Calu3 (cell line): ENCODE measurements around the gene SHANK2. TPM values are rescaled to one million over a fixed set of nuclear protein-coding genes. Genes with fewer than 3 reads are reported as not detected.

Experiments
- Bru-seq: library from RNA; stranded (reverse); fragments of 400-500 nt; gene quantifications from one replicate; lab custom pipeline; 2021; lab: Mats Ljungman, UMichigan
- BruChase-seq, 2 experiments: library from RNA; stranded (reverse); fragments of 400-500 nt; gene quantifications; one replicate each; lab custom pipeline; 2021; lab: Mats Ljungman, UMichigan
- BruUV-seq: library from RNA; stranded (reverse); fragments of 400-500 nt; replicated peaks from 2 replicates; lab custom pipeline; 2021; lab: Mats Ljungman, UMichigan
- CTCF ChIA-PET: fragments of 300-600 bp; sonication (Branson Sonifier 250); formaldehyde crosslinking; loops from one replicate; lab custom pipeline; 2022; ENCODE audit warnings: antibody characterized with exemption; lab: Charles Lee
- DNase-seq: peaks from one replicate; pipeline ENCODE4 v3.0.0; 2022
- H3K27ac Mint-ChIP-seq: one replicate; pipeline ENCODE4 v1.8.0; 2022; ENCODE audit warnings: mixed read lengths; ENCODE audit not compliant: unreplicated experiment
- H3K27me3 Mint-ChIP-seq: one replicate; pipeline ENCODE4 v1.8.0; 2022; ENCODE audit warnings: mixed read lengths; ENCODE audit not compliant: unreplicated experiment
- H3K36me3 Mint-ChIP-seq: one replicate; pipeline ENCODE4 v1.8.0; 2022; ENCODE audit warnings: mild to moderate bottlenecking, moderate library complexity, mixed read lengths; ENCODE audit not compliant: insufficient read depth, unreplicated experiment
- H3K4me1 Mint-ChIP-seq: one replicate; pipeline ENCODE4 v1.8.0; 2022; ENCODE audit warnings: mild to moderate bottlenecking, low read depth, mixed read lengths; ENCODE audit not compliant: unreplicated experiment
- H3K4me3 Mint-ChIP-seq: one replicate; pipeline ENCODE4 v1.8.0; 2022; ENCODE audit warnings: mild to moderate bottlenecking, low read depth, moderate library complexity, mixed read lengths; ENCODE audit not compliant: unreplicated experiment
- H3K9me3 Mint-ChIP-seq: one replicate; pipeline ENCODE4 v1.8.0; 2022; ENCODE audit warnings: low read depth, mixed read lengths; ENCODE audit not compliant: unreplicated experiment
- intact Hi-C: fragments of 100-400 bp; cut with micrococcal nuclease; formaldehyde crosslinking; loops from one replicate; pipeline ENCODE4 v1.10.0; 2022; ENCODE audit not compliant: unreplicated experiment
- long read RNA-seq: library from polyadenylated mRNA; stranded (forward); transcript quantifications from one replicate; pipeline ENCODE4 v2.0.0, GENCODE V29; 2022
- total RNA-seq: library from RNA; stranded (reverse); gene quantifications from 2 replicates; pipeline ENCODE4 v1.2.3, GENCODE V29; 2022
- TF ChIP-seq, protein P1 (sequence below): fragments of 200-600 bp; IDR thresholded peaks from one replicate; pipeline ENCODE4 v1.8.0; 2022; ENCODE audit warnings: antibody characterized with exemption; ENCODE audit not compliant: unreplicated experiment

Gene SHANK2
- 109 and 118 TPM in 2 replicates for total RNA-seq
- Bru-seq, nascent RNA: percentile 74 among the genes with signal in this experiment
- percentile 75 among the genes with signal in this experiment for BruChase-seq, experiment 1, labeled RNA remaining after a 6-hour chase
- BruChase-seq, experiment 2, labeled RNA remaining after a 2-hour chase: percentile 76 among the genes with signal in this experiment
- long read RNA-seq, full-length matches to known transcripts: 3 of 18 reads
- long read RNA-seq, partial matches to known transcripts: 2 of 18 reads
- long read RNA-seq, other reads (novel, unspliced or antisense): 13 of 18 reads

DNA sequence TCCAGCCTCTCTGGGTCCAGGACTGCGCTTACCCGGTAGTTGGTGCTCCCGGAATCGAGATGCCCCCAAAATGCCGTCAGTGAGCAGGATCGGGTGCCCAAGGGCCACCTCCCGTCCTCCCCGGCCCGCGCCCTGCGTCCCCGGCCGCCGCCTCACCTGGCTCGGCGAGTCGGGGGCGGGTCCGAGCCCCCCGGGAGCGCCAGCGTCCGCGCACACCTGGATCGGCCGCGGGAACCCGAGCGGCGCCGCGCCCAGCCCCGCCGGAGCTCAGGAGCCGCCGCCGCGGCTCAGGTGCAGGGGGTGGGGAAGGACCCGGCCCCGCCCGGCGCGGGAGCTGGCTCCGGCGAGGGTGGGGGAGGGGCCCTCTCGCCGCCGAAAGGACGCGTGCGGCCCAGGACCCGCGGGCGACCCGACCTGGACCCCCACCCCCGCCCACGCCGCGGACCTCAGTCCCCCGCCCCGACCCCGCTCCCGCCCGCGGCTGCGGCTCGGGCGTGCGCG is at the start of gene SHANK2:
Gene SHANK2, minus strand, starts transcription at position 309 of the 501 bp plus-strand sequence. CDS start 105,251 bp downstream, outside the sequence.
- intact Hi-C loops: loop anchor here (2.0 to 5.0 kb wide), 2 partner anchors 46 to 90 kb away; no protein-coding TSS in a partner anchor
- peaks cover 46% of the 10 kb centered on the region for H3K4me1 Mint-ChIP-seq

DNA sequence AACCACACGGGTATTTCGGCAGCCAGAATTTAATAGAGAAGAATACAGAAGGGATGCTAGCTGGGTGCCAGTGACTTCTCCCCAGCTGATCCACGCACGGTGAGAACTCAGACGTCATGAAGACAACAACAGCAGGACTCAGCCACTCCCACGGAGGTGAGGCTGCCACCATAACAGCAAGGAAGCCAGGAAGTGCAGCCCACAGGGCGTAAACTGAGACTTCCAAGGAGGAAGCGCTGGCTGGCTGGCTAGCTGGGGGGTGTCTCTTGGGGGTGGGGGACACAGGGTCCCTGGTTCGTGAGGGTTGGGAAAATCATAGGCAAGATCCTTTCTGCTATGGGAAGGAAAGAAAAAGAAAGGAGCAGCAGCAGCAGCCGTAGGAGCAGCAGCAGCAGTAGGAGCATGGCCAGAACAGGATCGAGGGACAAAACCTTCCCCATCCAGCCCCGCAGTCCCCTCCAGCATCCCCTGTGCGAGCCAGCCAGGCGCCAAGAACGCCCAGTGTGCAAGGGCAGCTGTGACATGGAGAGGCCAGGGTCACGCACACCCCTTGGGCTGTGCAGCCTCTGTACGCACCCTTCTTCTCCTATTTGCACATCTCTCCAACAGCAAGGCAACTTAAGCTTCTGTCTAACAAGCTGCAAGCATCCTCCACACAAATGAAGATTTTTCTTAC is 49.6 kb upstream of the SHANK2 start:
- Mint-ChIP-seq H3K36me3 (peaks cover 12% of the 10 kb centered on the region), H3K9me3 (peaks cover 3% of the 10 kb centered on the region), H3K4me1 (peaks cover 50% of the 10 kb centered on the region), H3K27ac (no peak overlapping the region), H3K4me3 (no peak overlapping the region), H3K27me3 (no peaks in the 10 kb centered on the region)
- CTCF ChIA-PET: interaction anchor here (0.7 kb wide), 1 partner anchor 46 kb away, joined by 5 read pairs; no protein-coding TSS in a partner anchor
- no TSS peak for BruUV-seq
- TF ChIP-seq, protein P1, sequence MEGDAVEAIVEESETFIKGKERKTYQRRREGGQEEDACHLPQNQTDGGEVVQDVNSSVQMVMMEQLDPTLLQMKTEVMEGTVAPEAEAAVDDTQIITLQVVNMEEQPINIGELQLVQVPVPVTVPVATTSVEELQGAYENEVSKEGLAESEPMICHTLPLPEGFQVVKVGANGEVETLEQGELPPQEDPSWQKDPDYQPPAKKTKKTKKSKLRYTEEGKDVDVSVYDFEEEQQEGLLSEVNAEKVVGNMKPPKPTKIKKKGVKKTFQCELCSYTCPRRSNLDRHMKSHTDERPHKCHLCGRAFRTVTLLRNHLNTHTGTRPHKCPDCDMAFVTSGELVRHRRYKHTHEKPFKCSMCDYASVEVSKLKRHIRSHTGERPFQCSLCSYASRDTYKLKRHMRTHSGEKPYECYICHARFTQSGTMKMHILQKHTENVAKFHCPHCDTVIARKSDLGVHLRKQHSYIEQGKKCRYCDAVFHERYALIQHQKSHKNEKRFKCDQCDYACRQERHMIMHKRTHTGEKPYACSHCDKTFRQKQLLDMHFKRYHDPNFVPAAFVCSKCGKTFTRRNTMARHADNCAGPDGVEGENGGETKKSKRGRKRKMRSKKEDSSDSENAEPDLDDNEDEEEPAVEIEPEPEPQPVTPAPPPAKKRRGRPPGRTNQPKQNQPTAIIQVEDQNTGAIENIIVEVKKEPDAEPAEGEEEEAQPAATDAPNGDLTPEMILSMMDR: no peak
- no peak for DNase-seq
- intact Hi-C loops: no loop called here

More for the DNA sequence above, at the start of gene SHANK2:
- CTCF ChIA-PET: interaction anchor here (0.6 to 3.0 kb wide), 6 partner anchors 11 to 132 kb away, joined by 4 to 24 read pairs (median 8); no protein-coding TSS in a partner anchor
- TF ChIP-seq, protein P1: no peak
- Mint-ChIP-seq H3K4me3 (peak within 1 kb of the TSS; percentile 87), H3K36me3 (peaks cover 44% of the 10 kb centered on the region), H3K9me3 (no peaks in the 10 kb centered on the region), H3K27ac (peak within 1 kb of the TSS; percentile 74), H3K27me3 (no peaks in the 10 kb centered on the region)
- BruUV-seq: no TSS peak
- peak; percentile 72 for DNase-seq

DNA sequence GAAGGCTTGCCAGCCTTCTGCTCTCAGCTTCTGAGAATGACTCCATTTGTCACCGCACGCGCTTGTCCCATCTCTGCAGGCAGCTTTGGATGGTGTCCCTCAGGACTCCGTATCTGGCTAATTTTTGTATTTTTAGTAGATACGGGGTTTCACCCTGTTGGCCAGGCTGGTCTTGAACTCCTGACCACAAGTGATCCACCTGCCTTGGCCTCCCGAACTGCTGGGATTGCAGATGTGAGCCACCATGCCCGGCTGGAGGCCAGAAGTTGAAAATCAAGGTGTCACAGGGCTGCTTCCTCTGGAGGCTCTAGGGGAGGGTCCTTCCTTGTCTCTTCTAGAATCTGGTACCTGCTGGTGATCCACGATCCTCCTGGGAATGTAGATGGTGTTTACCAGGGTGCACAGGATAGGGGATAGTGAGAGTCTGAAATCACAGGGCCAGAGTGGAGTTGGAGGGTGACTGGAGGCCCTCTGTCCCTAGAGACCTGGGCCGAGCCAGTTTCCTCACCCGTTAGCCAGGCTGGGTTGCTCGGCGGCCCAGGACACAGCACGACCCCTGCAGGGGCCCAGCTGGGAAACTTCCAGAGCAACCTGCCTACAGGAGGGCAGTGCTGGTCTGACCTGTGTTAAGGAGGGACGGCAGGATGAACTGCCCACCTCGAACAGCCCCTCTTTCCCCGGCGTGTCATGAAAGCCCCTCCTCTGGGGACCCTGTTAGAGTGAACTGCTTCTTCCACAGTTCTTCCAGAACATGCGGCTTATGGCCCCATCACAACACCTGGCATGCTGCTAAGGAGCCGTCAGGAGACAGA is 48.9 kb upstream of the SHANK2 start:
- H3K9me3 Mint-ChIP-seq: peaks cover 3% of the 10 kb centered on the region
- intact Hi-C loops: no loop called here
- H3K36me3 Mint-ChIP-seq: peaks cover 12% of the 10 kb centered on the region
- H3K27ac Mint-ChIP-seq: no peak overlapping the region
- H3K4me3 Mint-ChIP-seq: no peak overlapping the region
- no peaks in the 10 kb centered on the region for H3K27me3 Mint-ChIP-seq
- peaks cover 50% of the 10 kb centered on the region for H3K4me1 Mint-ChIP-seq
- no TSS peak for BruUV-seq
- TF ChIP-seq, protein P1: no peak
- no peak for DNase-seq
- CTCF ChIA-PET: interaction anchor here (0.7 kb wide), 1 partner anchor 45 kb away, joined by 5 read pairs; no protein-coding TSS in a partner anchor

DNA sequence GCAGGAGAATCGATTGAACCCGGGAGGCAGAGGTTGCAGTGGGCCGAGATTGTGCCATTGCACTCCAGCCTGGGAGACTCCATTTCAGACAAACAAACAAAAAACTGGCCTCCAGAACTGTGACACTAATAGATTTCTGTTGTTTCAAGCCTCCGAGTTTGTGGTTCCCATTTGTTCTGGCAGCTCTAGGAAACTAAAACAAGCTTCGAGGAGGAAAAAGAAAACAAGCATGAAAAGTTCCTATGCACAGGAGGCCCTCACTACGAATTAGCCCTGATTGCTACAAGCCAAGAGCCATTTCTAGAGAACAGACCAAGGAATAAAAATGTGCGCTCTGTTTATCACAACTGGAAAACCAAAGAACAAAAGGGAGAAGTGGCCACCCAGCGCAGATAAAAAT is 47.8 kb upstream of the SHANK2 start:
- intact Hi-C loops: no loop called here
- BruUV-seq: TSS peak; percentile 74
- Mint-ChIP-seq H3K4me3 (no peak overlapping the region), H3K4me1 (peaks cover 50% of the 10 kb centered on the region), H3K36me3 (peaks cover 12% of the 10 kb centered on the region), H3K9me3 (peaks cover 3% of the 10 kb centered on the region), H3K27me3 (no peaks in the 10 kb centered on the region), H3K27ac (peak overlapping the region; percentile 98)
- TF ChIP-seq, protein P1: no peak
- CTCF ChIA-PET: no interaction called here
- DNase-seq: no peak
